HG02759 (cell line): Measurements from ENCODE around the gene DIAPH2.
A peak's percentile ranks its signal among the peaks of the same experiment; 100 is the strongest.
"Not testable (repeated sequence)": the region's sequence is repeated elsewhere in the genome, so short reads cannot be mapped to it uniquely, and the experiment has no call there.

Experiments used
- ATAC-seq: cut with Tn5 transposase; IDR thresholded peaks from one replicate; pipeline ENCODE4 v1.9.1; 2021; ENCODE audit warnings: mild to moderate bottlenecking, moderate library complexity; ENCODE audit not compliant: unreplicated experiment

DIAPH2 gene

DNA sequence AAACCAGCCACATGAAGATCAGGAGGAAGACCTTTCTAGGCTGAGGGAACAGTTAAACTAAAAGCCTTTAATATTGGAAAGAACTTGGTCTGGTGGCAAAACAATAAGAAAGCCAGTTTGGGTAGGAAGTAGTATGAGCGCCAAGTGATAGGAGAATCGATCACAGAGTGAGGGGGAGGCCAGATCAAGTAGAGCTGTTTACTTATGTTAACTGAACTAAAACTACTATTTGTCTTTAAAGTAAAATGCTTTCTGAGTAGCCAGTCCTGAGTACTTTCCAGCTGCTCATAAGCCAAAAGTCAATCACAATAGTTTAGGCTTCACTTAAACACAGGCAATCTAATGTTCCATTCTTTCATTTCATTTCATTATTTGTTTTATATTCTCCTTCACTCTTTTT, 136.3 kb downstream of the DIAPH2 start:
- ATAC-seq = no peak

DNA sequence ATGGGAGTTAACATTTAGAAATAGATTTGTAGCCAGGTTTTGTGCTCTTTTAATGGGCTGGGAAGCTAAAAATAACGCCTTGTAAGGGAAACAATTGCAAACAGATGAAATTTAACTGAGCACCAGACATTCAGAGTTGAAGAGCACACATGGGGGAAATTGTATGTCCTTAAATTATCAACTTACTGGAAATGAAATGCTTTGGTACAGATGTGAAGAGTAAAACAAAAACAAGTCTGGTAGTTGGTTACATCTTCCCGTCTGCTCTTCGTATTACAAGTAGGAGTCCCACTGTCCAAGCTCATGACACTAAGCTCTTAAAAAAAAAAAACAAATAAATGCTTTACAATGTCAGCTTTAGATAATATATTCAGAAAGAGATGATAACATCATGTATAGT, 139.5 kb downstream of the DIAPH2 start:
- ATAC-seq = no peak

DNA sequence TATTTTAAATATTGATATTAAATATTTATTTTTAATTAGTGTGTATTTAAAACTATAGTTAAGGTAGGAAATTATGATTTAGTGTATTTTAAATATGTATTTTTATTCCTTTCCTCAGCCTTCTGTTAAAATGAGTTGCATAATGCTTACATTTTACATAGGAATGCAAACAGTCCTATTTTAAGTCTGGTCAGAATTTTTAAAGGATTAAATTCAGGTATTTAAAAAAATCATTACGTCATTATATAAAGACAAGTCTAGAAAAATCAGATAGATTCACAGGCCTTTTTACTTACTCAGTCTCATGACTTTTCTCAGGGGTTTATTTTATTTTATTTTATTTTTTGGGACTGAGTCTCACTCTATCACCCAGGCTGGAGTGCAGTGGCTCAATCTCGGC, 148.7 kb downstream of the DIAPH2 start:
- no peak for ATAC-seq

DNA sequence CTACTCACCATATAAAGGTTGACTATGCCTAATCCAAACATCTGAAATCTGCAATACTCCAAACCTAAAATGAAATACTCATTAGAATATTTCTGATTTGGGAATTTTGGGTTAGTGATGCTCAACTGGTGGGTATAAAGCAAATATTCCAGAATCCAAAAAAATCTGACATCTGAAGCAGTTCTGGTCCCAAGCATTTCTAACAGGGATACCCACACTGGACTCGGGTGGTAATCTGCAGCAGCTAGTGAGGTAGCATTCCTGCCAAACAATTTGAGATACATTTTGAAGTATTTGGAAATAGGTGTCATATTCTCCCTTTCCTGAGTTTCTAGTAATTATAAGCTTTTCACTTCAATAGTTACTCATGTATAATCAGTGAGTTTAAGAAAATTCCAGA, 149.5 kb downstream of the DIAPH2 start:
- ATAC-seq = no peak

DNA sequence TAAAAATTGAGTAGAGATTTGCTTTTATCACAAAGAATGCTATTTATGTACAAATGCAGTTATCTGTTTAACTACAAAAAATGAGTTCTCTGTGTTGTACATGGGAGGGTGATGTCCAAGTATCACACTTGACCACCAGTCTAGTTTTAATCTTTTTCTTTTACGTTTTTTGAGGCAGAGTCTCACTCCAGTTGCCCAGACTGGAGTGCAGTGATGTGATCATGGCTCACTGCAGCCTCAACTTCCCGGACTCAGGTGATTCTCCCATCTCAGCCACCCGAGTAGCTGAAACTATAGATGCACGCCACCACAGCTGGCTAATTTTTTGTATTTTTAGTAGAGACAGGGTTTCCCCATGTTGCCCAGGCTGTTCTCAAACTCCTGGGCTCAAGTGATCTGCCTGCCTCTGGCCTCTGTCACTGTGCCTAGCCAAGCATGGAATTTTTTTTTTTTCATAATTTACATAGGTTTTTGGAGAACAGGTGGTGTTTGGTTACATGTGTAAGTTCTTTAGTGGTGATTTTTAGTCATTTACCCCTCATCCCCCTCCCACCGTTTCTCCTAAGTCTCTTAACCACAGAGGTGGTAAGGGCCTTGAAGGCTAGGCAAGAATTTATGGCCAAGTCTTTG, 151.1 kb downstream of the DIAPH2 start:
- ATAC-seq = peak; percentile 85

DNA sequence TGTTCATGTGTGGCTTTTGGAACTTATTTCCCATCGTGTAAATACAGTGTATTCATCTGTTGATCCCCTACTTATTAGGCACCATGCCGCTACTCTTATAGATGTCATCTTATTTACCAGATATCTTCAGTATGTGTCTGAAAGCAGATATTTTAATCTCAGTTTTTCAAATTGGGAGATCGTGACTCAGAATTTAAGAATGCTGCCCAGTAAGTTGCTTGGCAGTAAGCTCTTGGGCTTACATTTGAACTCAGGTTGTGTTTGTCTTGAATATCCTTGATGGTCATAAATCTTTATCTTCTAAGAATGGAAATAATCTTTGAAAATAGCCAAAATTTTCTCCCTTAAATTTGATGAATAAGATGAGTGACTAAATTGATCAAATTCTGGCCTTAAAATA, 153.2 kb downstream of the DIAPH2 start:
- no peak for ATAC-seq

DNA sequence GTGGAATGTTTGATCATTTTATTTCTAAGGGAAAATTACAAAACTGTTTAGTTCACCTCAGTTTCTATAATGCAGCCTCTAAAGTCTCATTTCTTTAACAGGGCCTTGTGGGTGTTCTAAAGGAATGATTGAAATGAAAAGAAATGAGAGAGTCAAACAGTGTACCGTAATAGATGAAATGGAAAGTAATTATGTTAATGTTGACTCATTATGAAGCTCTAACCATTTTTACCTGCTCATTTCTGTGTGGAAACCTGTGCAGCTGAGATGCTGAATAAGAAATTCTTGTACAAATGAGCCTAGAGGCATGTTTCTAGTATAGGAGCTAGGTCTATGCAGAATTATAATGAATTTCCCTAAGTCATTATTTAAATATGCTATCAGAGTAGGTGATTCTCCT, 153.9 kb downstream of the DIAPH2 start:
- no peak for ATAC-seq

DNA sequence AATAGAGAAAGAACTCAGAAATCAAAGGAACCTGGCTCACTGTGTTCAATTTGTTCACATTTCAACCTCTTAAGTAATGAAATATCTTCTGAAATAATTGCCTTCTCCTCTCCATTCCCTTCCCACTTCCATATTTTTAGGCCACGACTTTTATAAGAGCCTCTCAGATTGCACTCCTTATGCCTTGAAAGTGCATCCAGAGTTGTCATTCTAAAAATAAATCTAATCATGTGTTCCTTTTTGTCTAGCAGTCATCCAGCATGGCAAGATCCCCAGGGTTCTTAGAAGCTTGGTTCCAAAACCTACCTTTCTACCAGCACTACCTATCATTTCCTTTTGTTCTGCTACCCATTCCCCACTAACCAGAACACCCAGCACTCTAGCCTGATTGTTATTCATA, 156.7 kb downstream of the DIAPH2 start:
- no peak for ATAC-seq

DNA sequence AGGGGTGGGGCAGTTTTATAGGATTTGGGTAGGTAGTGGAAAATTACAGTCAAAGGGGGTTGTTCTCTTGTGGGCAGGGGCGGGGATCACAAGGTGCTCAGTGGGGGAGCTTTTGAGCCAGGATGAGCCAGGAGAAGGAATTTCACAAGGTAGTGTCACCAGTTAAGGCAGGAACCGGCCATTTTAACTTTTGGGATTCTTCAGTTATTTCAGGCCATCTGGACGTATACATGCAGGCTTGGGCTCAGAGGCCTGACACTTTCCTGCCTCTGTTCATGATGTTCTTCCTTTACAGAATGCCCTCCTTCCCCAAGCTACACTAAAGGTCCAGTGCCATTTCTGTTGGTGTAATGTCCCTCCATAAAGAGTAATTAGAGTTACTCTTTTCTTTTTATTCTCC, 157.2 kb downstream of the DIAPH2 start:
- ATAC-seq = not testable (repeated sequence)

DNA sequence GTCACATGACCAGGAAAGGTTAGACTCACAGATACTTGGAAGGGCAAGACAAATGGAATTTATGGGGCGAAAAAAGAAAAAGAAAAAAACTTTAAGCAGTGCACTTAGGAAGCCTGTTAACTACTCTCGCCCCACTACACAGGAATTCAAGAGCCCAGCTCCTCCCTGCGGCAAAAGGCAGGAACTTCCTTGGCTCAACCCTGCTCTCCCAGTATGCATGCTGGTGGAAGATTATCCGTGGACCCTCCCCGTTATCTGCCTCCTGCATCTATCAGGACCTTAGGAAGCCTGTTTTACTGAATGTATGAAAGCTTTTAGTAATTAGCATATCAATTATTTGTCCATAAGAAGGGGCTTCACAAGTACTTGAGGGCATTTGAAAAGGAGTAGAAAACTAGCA, 158.9 kb downstream of the DIAPH2 start:
- ATAC-seq = no peak

DNA sequence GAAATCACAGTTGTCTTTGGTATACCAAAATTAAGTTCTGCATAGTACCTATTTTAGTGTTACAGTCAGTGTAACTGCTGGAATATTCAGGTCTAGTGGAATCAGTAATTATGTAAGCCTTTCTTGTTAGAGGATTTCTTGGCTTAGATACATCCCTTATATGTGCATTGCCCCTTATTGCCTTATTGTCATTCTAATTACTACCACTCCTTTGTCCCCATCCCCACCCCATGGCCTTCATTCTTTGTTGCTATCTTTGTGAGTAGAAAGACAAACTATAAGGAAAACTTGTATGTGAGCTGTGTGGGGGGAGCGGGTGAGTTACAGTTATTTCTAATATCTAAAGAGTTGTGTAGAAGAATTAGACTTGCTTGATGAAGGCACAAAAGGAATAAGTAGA, 162.2 kb downstream of the DIAPH2 start:
- no peak for ATAC-seq

DNA sequence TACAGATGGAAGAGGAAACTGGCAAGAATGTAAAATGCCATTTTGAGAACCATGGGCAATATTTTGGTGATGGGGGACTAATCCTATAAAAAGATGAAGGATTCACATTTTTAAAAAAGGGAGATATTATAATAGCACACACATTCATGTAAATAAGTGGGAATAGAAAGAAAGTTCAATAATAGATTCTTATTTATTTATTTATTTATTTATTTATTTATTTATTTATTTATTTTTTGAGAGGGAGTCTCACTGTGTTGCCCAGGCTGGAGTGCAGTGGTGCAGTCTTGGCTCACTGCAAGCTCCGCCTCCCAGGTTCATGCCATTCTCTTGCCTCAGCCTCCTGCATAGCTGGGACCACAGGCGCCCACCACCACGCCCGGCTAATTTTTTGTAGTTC, 174.8 kb downstream of the DIAPH2 start:
- not testable (repeated sequence) for ATAC-seq

DNA sequence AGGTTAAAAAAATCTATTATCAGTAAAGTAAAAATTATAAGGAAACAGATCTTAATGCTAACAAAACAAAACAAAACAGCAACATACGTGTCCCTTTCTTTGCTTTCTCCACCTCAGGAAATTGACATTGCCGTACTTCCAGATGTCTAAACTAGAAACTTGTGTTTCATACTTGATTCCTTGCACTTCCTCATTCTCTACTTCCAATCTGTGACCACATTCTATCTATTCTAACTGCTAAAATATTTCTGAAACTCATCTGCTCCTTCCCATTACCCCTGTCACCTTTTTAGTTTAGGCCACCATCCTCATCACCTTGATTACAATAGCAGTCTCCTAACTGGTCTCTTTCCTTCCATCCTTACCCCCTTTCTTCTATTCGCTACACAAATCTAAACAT, 176.6 kb downstream of the DIAPH2 start:
- ATAC-seq = peak; percentile 73

DNA sequence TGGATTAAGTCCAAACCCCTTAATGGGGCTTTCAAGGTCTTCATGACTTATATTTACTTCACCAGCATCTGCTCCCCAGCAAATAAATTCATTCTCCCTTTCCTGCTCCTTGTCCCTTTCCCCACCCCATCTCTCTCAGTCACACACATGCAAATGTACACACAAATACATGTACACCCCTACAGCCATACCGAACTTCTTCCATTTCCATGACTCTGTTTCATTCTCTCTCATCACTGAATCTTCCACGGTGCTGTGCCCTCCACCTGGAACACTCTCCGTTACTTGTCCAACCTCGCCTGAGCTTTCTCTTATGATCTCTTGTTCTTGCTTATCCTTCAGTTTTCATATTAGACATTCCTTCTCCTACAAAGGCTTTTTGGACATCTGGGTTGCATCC, 177.0 kb downstream of the DIAPH2 start:
- ATAC-seq = peak; percentile 53

DNA sequence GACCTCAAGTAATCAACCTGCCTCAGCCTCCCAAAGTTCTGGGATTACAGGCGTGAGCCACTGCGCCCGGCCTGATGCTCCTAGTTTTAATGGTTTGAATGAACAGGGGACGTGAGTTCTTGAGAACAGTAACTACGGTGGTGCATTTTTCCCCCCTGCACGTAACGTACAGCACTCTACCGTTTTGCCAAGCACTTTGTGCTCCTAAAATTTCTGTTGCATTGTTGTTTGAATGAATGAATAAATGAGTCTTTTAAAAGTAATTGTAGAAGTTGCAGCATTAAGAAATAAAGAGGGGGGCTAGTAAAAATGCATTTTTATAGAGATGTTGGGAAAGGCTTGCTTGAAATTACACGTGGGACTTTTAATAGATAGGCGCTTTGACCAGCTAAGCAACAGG, 199.0 kb downstream of the DIAPH2 start, which contains the start of gene RPA4:
TSS of gene RPA4 (plus strand) at position 301 of the 400 bp plus-strand sequence. CDS start 403 bp downstream, outside the sequence.
- ATAC-seq = no peak

DNA sequence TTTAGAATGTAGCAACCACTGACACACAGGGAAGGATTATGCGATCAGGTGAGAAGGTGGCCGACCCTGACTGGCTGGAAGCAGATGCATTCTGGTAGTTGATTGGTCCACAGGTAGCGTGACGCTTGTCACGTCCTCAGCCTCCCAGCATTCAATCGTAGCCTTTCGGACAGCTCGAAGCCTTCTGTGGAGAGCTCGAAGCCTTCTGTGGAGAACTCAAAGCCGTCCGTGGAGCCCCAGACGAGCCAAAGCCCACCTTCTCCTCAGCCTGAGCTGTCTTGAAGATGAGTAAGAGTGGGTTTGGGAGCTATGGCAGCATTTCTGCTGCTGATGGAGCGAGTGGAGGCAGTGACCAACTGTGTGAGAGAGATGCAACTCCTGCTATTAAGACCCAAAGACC, 199.4 kb downstream of the DIAPH2 start:
- no peak for ATAC-seq

DNA sequence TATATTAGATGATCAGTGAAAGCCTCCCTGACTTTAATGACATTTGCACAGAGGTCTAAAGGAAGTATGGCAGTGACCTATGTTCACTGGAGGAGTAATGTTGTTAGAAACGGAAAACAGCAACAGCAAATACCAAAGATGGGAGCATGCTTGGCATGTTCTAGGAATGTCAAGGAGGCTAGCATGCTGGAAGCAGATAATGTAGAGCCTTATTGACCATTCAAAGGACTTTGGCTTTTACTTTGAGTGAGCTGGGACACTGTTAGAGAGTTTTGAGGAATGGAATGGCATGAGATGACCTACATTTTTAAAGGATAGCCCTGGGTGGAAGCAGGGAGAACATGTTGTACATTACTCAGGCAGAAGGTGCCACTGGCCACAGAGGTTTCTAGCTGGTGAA, 205.1 kb downstream of the DIAPH2 start:
- ATAC-seq = no peak

DNA sequence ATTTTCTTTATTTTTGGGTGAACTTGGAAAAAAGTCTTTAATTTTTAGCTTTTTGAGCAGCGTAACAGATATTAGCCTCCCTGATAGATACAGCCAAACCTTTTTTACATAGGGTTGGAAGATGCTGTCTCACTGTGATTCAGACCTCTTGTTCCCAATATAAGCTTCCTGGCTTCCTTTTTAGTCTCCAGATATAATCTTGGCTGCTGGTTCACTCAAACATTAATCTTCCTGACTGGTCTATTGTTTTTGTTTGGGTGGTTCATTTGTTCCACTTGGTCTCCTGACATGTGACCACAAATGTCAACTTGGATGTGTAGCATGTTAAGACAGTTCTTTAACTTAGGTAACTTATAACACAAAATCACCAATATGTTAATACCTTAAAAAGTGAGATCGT, 222.1 kb downstream of the DIAPH2 start:
- ATAC-seq = no peak

DNA sequence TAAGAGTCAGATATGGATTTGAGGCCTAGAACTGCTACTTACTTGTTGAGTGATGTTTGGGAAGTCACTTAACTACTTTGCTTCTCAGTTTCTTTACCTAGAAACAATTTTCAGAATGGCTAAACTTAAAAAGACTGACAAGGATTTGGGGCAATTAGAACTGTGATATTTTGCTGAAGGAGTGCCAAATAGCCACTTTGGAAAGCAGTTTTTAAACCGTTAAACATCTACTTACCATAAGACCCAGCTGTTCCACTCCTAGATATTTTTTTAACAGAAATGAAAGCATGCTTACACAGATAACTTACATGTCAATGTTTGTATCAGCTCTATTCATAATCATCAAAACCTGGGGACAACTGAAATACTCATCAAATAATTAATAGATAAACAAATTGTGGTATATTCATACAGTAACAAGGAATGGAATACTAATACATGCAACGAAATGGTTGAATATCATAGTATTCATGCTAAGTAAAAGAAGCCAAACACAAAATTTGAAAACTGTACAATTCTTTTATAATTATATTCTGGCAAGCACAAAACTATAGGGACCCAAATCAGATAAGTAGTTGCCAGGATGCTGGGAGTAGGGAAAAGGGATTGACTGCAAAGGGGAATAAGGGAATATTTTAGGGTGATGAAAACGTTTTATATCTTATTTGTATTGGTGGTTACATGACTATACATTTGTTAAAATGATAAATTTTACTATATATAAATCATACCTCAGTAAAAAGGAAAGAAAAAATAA, 223.1 kb downstream of the DIAPH2 start:
- ATAC-seq = no peak

DNA sequence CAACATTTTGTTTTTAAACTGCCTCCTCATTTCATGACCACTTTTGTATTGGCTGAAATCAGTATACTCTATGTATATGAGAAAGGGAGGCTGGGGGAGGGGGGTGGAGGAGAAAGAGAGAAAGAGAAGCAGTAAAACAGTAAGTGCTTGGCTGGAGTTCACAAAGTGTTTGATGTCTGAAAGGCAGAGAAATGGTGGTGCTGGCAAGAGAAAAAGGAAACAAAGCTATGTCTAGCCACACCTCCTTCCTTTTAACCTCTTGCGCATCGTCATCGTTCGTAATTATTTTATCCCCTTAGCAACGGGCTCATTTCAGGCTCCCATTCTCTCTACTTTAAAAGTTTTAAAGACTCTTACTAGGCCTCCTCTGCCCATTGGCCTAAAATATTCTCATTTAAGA, 224.6 kb downstream of the DIAPH2 start:
- ATAC-seq = no peak

DNA sequence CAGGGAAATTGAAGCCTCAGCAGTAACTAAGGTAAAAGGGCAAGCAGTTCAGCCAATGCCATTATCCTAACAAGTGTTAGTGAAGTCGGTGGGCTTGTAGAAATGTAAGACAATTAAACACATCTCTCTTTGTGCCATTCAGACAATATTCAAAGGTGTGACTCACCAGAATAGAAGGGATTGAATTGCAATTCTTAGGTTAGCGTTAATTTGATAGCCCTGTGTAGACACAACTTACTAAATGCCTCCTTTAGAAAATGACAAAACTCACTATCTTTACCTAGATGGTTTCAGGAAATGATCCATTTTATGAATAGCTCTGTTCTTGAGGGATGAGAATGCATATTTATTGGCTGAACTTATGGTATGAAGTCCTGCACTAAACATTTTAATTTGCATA, 234.2 kb downstream of the DIAPH2 start:
- no peak for ATAC-seq

DNA sequence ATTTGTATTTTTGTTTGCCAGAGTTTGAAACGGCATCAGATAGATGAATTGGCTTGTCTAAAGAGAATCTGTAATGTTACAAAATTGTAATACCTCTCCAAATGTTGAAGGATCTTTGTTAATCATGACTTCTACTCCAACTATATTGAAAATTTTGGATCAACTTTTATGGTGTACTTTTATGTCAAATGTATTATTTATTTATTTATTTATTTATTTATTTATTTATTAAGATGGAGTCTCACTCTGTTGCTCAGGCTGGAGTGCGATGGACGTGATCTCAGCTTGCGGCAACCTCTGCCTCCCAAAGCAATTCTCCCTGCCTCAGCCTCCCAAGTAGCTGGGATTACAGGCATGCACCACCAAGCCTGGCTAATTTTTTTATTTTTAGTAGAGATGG, 235.0 kb downstream of the DIAPH2 start:
- no peak for ATAC-seq

DNA sequence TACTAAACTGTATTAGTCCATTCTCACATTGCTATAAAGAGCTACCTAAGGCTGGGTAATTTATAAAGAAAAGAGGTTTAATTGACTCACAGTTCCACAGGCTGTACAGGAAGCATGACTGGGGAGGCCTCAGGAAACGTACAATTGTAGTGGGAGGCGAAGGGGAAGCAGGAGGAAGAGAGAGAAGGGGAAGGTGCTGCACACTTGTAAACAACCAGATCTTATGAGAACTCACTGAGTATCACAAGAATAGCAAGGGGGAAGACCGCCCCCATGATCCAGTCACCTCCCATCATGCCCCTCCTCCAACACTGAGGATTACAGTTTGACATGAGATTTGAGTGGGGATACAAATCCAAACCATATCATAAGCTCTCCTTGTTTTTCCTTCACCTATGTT, 239.9 kb downstream of the DIAPH2 start:
- ATAC-seq = no peak
